GM12875 (cell line): ENCODE data around the gene KCNJ1.

ENCODE experiments used
- H3K4me3 ChIP-seq: one replicate; pipeline ENCODE4 v1.5.1; 2011; ENCODE audit warnings: low read depth, low read length, control low read depth
- TF ChIP-seq, protein P1 (sequence below): IDR thresholded peaks from 2 replicates; pipeline ENCODE4 v1.5.1; 2011; ENCODE audit warnings: low read depth, mild to moderate bottlenecking, control low read depth, inconsistent platforms, low read length, moderate library complexity, borderline replicate concordance; ENCODE audit not compliant: insufficient read depth

The KCNJ1 gene

DNA sequence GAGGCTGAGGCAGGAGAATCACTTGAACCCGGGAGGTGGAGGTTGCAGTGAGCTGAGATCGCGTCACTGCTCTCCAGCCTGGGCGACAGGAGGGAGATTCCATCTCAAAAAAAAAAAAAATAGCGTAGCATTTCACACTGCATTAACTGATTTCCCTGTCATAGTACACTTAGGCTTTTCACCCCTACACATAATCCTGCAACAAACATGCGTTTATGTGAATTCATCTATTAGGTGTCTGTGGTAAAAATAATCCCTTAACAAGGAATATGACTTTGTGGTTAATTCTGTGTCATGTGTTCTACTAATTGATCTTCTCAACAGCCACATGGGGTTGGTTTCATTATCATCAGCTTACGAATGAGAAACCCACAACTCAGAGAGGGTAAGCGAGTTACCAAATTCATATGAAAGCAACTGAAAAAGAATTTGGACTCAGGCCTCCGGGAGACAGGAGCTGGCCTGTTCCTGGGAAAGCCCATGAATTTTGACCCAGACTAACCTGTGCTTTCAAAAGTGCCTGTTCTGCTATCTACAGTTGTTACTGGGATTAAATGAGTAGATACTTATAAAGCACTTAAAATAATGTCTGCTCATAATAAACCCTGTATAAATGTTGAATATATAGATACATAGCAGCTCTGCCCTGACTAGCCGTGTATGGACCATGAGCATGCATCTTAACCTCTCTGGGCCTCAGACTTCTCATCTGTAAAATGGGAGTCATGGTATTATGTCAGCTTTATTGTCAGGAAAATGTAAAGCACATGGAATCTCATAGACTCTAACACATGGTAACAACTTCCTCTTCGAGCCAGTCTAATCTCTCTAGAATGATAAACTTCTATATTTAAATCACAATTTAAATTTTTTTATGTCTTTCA is 36.6 kb downstream of the KCNJ1 start:
- no peak overlapping the region for H3K4me3 ChIP-seq
- TF ChIP-seq, protein P1, sequence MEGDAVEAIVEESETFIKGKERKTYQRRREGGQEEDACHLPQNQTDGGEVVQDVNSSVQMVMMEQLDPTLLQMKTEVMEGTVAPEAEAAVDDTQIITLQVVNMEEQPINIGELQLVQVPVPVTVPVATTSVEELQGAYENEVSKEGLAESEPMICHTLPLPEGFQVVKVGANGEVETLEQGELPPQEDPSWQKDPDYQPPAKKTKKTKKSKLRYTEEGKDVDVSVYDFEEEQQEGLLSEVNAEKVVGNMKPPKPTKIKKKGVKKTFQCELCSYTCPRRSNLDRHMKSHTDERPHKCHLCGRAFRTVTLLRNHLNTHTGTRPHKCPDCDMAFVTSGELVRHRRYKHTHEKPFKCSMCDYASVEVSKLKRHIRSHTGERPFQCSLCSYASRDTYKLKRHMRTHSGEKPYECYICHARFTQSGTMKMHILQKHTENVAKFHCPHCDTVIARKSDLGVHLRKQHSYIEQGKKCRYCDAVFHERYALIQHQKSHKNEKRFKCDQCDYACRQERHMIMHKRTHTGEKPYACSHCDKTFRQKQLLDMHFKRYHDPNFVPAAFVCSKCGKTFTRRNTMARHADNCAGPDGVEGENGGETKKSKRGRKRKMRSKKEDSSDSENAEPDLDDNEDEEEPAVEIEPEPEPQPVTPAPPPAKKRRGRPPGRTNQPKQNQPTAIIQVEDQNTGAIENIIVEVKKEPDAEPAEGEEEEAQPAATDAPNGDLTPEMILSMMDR, result no peak

DNA sequence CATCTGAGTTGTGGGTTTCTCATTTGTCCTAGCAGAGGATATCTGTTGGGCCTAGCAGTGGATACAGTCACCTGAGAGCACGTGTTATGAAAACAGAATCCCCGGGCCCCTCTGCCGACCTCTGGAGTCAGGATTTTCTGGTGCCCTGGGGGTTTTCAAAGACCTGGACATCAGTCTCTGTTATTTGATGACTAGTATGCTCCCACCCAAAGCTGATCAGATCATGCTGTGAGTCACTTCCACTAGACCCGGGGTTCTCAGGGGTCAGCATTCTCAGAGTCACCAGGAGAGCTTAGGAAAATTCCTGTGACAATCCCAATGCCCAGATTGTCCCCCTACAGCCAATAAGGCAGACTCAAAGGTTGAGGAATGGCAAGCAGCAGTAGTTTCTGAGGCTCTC is 38.7 kb downstream of the KCNJ1 start:
- H3K4me3 ChIP-seq, result no peak overlapping the region
- TF ChIP-seq, protein P1, result no peak

DNA sequence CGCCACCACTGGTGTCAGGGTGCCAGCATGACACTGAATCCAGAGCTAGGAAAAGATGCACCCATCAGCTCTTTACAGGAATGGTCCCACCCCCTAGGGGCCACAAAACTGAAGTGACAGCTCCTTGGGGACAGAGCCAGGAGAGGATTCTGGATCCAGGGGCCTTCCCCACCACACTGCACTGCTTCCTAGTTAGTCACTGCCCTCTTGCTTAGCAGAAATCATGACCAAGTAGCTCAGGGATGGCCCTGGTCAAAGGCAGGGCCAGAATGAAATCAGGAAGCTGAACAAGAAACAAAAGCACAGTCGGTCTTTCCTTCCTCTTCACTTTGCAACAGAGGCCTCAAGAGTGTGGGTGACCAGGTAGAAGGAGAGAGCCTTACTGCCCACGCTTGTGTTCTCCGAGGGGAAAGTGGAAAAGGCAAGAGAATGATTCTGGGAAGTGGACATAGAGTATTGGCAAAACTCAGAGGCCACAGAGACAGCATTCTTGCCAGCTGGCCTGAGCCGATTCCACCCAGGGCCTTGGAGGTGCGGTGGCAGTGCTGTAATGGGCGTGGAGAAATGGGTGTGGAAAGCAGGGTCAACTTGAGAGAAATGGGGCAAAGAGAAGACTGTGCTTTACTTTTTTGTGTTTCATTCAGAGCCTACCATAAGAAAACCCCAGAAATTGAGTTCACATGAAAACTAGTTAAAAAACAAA is 39.8 kb downstream of the KCNJ1 start:
- no peak overlapping the region for H3K4me3 ChIP-seq
- TF ChIP-seq, protein P1, result no peak

DNA sequence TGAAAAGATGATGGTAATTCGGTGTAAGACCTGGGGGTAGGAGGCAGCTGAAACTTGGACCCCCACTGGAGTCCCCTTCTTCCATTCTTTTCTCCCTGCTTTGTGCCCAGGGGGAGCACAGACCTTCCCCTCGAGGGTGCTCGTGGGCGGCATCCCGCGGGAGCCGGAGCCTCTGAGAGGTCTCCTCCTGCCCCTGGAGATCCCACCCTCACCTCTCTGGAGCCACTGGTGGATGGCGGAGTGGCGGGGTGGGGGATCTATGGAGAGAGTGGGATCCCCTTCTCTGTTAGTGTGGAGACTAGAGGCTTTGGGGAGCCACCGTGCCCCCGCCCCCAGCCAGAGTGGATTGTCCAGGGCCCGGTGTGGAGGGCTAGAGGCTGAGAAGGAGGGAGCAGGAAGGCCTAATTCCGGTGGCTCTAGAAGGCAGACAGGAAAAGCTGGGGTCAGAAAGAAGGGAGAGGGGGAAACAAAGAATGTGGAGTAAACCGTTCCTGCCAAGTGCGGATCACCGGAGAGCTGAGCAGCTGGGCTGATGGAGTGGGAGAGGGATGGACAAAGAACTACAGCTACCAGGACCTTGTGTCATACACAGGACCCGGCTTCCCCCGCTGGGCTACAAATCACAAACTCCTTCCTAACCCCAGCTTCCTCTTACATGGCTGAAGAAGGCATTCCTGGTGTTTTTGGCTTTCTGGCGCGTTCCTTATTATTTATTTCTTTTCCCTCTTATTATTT is 41.9 kb downstream of the KCNJ1 start:
- TF ChIP-seq, protein P1, result no peak
- no peak overlapping the region for H3K4me3 ChIP-seq

DNA sequence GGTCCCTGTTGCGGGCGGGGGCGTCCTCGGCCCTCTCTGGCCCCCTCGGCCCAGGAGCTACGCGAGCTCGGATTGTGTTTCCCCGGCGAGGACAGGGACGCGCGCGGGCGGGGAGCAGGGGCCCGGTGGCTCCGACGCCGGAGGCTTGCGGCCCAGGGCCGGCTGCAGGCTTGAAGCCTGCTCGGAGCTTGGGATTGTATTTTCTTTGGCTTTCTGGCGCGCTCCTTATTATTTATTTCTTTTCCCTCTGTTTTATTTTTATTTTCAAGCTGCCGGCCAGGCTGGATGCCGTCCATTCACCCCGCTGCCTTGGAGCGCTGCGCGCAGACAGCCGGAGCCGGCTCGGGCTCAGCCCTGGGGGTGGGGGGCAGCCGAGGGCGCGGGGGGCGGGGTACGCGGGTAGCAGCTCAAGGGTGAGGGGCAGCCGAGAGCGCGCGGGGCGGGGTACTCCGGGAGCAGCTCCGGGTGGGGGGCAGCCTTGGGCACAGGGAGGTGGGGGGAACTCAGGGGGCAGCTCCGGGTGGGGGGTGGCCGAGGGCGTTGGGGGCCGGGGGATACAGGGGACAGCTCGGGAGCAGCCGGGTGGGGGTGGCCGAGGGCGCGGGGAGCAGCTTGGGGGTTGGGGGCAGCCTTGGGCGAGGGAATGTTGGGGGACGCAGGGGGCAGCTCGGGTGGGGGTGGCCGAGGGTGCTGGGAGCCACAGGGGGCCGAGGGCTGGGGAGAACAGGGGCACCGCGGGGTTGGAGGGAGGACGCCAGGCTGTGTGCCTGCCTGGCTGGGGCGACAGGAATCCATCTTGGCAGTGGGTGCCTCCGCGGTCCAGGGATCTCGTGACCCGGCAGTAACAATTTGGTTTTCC is 42.7 kb downstream of the KCNJ1 start:
- TF ChIP-seq, protein P1, result no peak
- no peak overlapping the region for H3K4me3 ChIP-seq

DNA sequence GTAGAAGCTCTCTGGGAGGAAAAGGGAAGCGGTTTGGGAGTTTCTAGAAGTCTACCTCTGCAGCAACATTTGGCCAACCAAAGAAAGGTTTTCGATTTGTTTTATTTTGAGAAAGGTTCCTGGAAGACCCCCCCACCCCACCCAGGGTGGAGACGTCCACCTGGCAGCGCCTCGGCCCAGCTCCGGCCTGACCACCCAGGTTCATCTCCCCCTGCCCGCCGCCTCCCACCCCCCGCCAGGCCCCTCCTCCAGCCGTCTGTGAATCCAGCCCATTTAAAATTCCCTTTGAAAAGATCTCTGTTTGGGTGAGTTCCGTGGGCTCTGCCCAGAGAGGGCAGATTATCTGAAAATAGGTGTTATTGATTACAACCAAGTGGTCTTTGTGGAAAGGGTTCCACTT is 43.3 kb downstream of the KCNJ1 start:
- TF ChIP-seq, protein P1, result no peak
- H3K4me3 ChIP-seq, result no peak overlapping the region
